ENCODE measurements around the gene OR8B12.

GRCh38 chr11:124577716-124578427 lies 34.4 kb upstream of the OR8B12 start:
- TF ChIP-seq, protein P1, sequence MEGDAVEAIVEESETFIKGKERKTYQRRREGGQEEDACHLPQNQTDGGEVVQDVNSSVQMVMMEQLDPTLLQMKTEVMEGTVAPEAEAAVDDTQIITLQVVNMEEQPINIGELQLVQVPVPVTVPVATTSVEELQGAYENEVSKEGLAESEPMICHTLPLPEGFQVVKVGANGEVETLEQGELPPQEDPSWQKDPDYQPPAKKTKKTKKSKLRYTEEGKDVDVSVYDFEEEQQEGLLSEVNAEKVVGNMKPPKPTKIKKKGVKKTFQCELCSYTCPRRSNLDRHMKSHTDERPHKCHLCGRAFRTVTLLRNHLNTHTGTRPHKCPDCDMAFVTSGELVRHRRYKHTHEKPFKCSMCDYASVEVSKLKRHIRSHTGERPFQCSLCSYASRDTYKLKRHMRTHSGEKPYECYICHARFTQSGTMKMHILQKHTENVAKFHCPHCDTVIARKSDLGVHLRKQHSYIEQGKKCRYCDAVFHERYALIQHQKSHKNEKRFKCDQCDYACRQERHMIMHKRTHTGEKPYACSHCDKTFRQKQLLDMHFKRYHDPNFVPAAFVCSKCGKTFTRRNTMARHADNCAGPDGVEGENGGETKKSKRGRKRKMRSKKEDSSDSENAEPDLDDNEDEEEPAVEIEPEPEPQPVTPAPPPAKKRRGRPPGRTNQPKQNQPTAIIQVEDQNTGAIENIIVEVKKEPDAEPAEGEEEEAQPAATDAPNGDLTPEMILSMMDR (conservative IDR thresholded peaks at IDR 0.05; ENCODE audit: low read depth, low read length) = no peak
- TF ChIP-seq EZH2 (IDR thresholded peaks at IDR 0.05; ENCODE audit: low read length, unreplicated experiment) = no peak

Data from PC-3 (cell line).